Thyroid gland (tissue), 4 donors: ENCODE measurements around the gene MAST4. TPM values are rescaled to one million over a fixed set of nuclear protein-coding genes. Genes with fewer than 3 reads are reported as not detected.

Experiments
- DNase-seq, 2 donors: peaks; one replicate each; pipeline ENCODE4 v3.0.0-alpha.2; 2019
- H3K27ac ChIP-seq, 3 donors: fragments of 200-600 bp; sonication (generic); 1 replicate in 2 of 3; 2 replicates in 1 of 3; pipeline ENCODE4 v1.5.1; 2016 to 2019; ENCODE audit warnings: mild to moderate bottlenecking in 1 of 3, moderate library complexity in 1 of 3
- H3K27me3 ChIP-seq: fragments of 200-600 bp; sonication (generic); one replicate; pipeline ENCODE4 v1.5.1; 2019
- H3K36me3 ChIP-seq, 2 donors: fragments of 200-600 bp; sonication (generic); one replicate each; pipeline ENCODE4 v1.5.1; 2016 to 2019
- H3K4me1 ChIP-seq, 2 donors: fragments of 200-600 bp; sonication (generic); one replicate each; pipeline ENCODE4 v1.5.1; 2017 to 2019
- H3K4me3 ChIP-seq, 3 donors: fragments of 200-600 bp; sonication (generic); replicated peaks in 1 of 3; 1 replicate in 2 of 3; 2 replicates in 1 of 3; pipeline ENCODE4 v1.5.1; 2016; ENCODE audit warnings: mild to moderate bottlenecking in 1 of 3
- H3K9me3 ChIP-seq: fragments of 200-600 bp; sonication (generic); one replicate; pipeline ENCODE4 v1.5.1; 2017
- CTCF ChIP-seq, 6 experiments: fragments of 200-600 bp in 3 of 6; fragments of 450-650 bp in 3 of 6; sonication (generic) in 3 of 6; IDR thresholded peaks; one replicate each; pipeline ENCODE4 v1.5.1; 2016 to 2019; ENCODE audit warnings: antibody characterized with exemption in 6 of 6, mild to moderate bottlenecking in 2 of 6, inconsistent platforms in 1 of 6, moderate library complexity in 1 of 6
- POLR2A ChIP-seq, 2 donors: fragments of 450-650 bp; IDR thresholded peaks; one replicate each; pipeline ENCODE4 v1.6.1; 2017; ENCODE audit warnings: antibody characterized with exemption in 2 of 2, mild to moderate bottlenecking in 2 of 2, moderate library complexity in 1 of 2
- WGBS, 2 donors: methylation state at CpG; one replicate each; pipeline ENCODE4 v1.1.5; 2017; 5-methylcytosine and 5-hydroxymethylcytosine counted together
- intact Hi-C: fragments of 100-400 bp; cut with DNase I; formaldehyde crosslinking; loops from one replicate; pipeline ENCODE4 v1.15.1; 2023
- total RNA-seq, 4 donors: library from RNA; depleted of rRNA; stranded (reverse); fragments of >200 nt; gene quantifications; one replicate each; pipeline ENCODE4 v1.2.3, GENCODE V29; 2016

Gene MAST4
- total RNA-seq, 4 donors from 2014 or later, result 20.2 to 38.3 (median 24.4) TPM

- WGBS, 2 donors, result 25 to 28% methylated on average over 3 of the region's 3 CpGs
- Histone ChIP-seq H3K27me3 (no peaks in the 10 kb centered on the region), H3K27ac (peak overlapping the region in 1 of 3 donors; percentile 20), H3K4me3 (no peak overlapping the region), H3K36me3 (peaks cover 6 to 7% of the 10 kb centered on the region in 2 donors), H3K4me1 (peaks cover 5 to 12% of the 10 kb centered on the region in 2 donors), H3K9me3 (no peaks in the 10 kb centered on the region)
- intact Hi-C loops, result no loop called here
- TF ChIP-seq CTCF (IDR thresholded peaks at IDR 0.05) (no peak), POLR2A (IDR thresholded peaks at IDR 0.05) (no peak)
- DNase-seq, result peak; percentile 60 to 64
Observed at GRCh38 chr5:67133776-67134175, 537.6 kb downstream of the MAST4 start.

GRCh38 chr5:67135381-67135984, 539.3 kb downstream of the MAST4 start:
- intact Hi-C loops, result no loop called here
- 96 to 98% methylated on average over 6 of the region's 6 CpGs for WGBS, 2 donors
- Histone ChIP-seq H3K4me3 (no peak overlapping the region), H3K4me1 (peaks cover 5 to 12% of the 10 kb centered on the region in 2 donors), H3K9me3 (no peaks in the 10 kb centered on the region), H3K36me3 (peaks cover 2 to 6% of the 10 kb centered on the region in 2 donors), H3K27me3 (no peaks in the 10 kb centered on the region), H3K27ac (no peak overlapping the region)
- no peak for DNase-seq
- no peak for TF ChIP-seq CTCF (IDR thresholded peaks at IDR 0.05)
- TF ChIP-seq POLR2A (IDR thresholded peaks at IDR 0.05), result no peak

GRCh38 chr5:67139030-67139429, 542.8 kb downstream of the MAST4 start:
- WGBS, 2 donors, result 95% methylated on average over 5 of the region's 5 CpGs
- no peak for TF ChIP-seq CTCF (IDR thresholded peaks at IDR 0.05)
- no peak for TF ChIP-seq POLR2A (IDR thresholded peaks at IDR 0.05)
- Histone ChIP-seq H3K4me3 (no peak overlapping the region), H3K27ac (no peak overlapping the region), H3K27me3 (no peaks in the 10 kb centered on the region), H3K9me3 (no peaks in the 10 kb centered on the region), H3K36me3 (peaks cover 18 to 19% of the 10 kb centered on the region in 2 donors), H3K4me1 (peaks cover 0 to 3% of the 10 kb centered on the region in 2 donors)
- DNase-seq, result no peak
- intact Hi-C loops, result no loop called here

- no peak for DNase-seq
- Histone ChIP-seq H3K27ac (no peak overlapping the region), H3K4me1 (no peaks in the 10 kb centered on the region), H3K27me3 (no peaks in the 10 kb centered on the region), H3K9me3 (no peaks in the 10 kb centered on the region), H3K36me3 (peaks cover 19 to 24% of the 10 kb centered on the region in 2 donors), H3K4me3 (no peak overlapping the region)
- WGBS, 2 donors, result 94 to 95% methylated on average over 4 of the region's 4 CpGs
- no peak for TF ChIP-seq CTCF (IDR thresholded peaks at IDR 0.05)
- no peak for TF ChIP-seq POLR2A (IDR thresholded peaks at IDR 0.05)
- intact Hi-C loops, result loop anchor here (10.0 kb wide), 1 partner anchor 146 kb away; no protein-coding TSS in a partner anchor
Observed at GRCh38 chr5:67140413-67140812, 544.2 kb downstream of the MAST4 start.

- H3K9me3 ChIP-seq, result no peaks in the 10 kb centered on the region
- intact Hi-C loops, result loop anchor here (10.0 kb wide), 1 partner anchor 147 kb away; no protein-coding TSS in a partner anchor
- H3K36me3 ChIP-seq, result peaks cover 19 to 31% of the 10 kb centered on the region in 2 donors
- H3K27ac ChIP-seq, result no peak overlapping the region
- TF ChIP-seq CTCF (IDR thresholded peaks at IDR 0.05) (no peak), POLR2A (IDR thresholded peaks at IDR 0.05) (no peak)
- DNase-seq, result no peak
- H3K27me3 ChIP-seq, result no peaks in the 10 kb centered on the region
- no peak overlapping the region for H3K4me3 ChIP-seq
- H3K4me1 ChIP-seq, result no peaks in the 10 kb centered on the region
Observed at GRCh38 chr5:67141644-67142043, 545.5 kb downstream of the MAST4 start.
